HUES48 (cell line): ENCODE data around the gene TEX11.
"Not testable (repeated sequence)": the region's sequence is repeated elsewhere in the genome, so short reads cannot be mapped to it uniquely, and the experiment has no call there.

Experiments used
- H3K27ac ChIP-seq: one replicate; pipeline ENCODE4 v1.7.0; 2013; ENCODE audit warnings: low read depth, low read length, inconsistent platforms
- H3K27me3 ChIP-seq: 2 replicates; pipeline ENCODE4 v1.6.1; 2013; ENCODE audit warnings: mild to moderate bottlenecking, low read length; ENCODE audit not compliant: control insufficient read depth, insufficient read depth
- H3K36me3 ChIP-seq: 2 replicates; pipeline ENCODE4 v1.6.1; 2013; ENCODE audit warnings: low read length; ENCODE audit not compliant: control insufficient read depth, insufficient read depth
- H3K4me1 ChIP-seq: 2 replicates; pipeline ENCODE4 v1.6.1; 2013; ENCODE audit warnings: mild to moderate bottlenecking, low read length; ENCODE audit not compliant: control insufficient read depth, insufficient read depth
- H3K4me3 ChIP-seq: 2 replicates; pipeline ENCODE4 v1.5.1; 2013; ENCODE audit warnings: mild to moderate bottlenecking, low read depth, low read length
- H3K9ac ChIP-seq: 2 replicates; pipeline ENCODE4 v1.6.1; 2013; ENCODE audit warnings: mild to moderate bottlenecking, low read depth, low read length, moderate library complexity
- H3K9me3 ChIP-seq: 2 replicates; pipeline ENCODE4 v1.6.1; 2013; ENCODE audit warnings: low read length; ENCODE audit not compliant: control insufficient read depth, insufficient read depth

TEX11 gene

GRCh38 chrX:70592091-70592490 is 316.4 kb downstream of the TEX11 start:
- Histone ChIP-seq H3K36me3 (no peaks in the 10 kb centered on the region), H3K9ac (no peak overlapping the region), H3K4me3 (no peak overlapping the region), H3K27ac (no peak overlapping the region), H3K9me3 (peaks cover 24% of the 10 kb centered on the region), H3K27me3 (no peaks in the 10 kb centered on the region), H3K4me1 (no peaks in the 10 kb centered on the region)

- not testable (repeated sequence) for H3K9ac ChIP-seq, H3K4me3 ChIP-seq, H3K36me3 ChIP-seq, H3K4me1 ChIP-seq, H3K27ac ChIP-seq, H3K27me3 ChIP-seq
- peaks cover 30% of the 10 kb centered on the region for H3K9me3 ChIP-seq
Observed at GRCh38 chrX:70587158-70587557, 321.4 kb downstream of the TEX11 start.

- Histone ChIP-seq H3K27me3 (no peaks in the 10 kb centered on the region), H3K9me3 (peaks cover 50% of the 10 kb centered on the region), H3K9ac (no peak overlapping the region), H3K4me1 (no peaks in the 10 kb centered on the region), H3K27ac (no peak overlapping the region), H3K36me3 (no peaks in the 10 kb centered on the region), H3K4me3 (no peak overlapping the region)
Observed at GRCh38 chrX:70577442-70577841, 331.1 kb downstream of the TEX11 start.

- H3K9ac ChIP-seq, H3K4me1 ChIP-seq, H3K4me3 ChIP-seq, H3K27me3 ChIP-seq, H3K36me3 ChIP-seq, H3K27ac ChIP-seq: not testable (repeated sequence)
- H3K9me3 ChIP-seq = peaks cover 35% of the 10 kb centered on the region
Observed at GRCh38 chrX:70569922-70570576, 338.5 kb downstream of the TEX11 start.

- Histone ChIP-seq H3K27ac (no peak overlapping the region), H3K36me3 (no peaks in the 10 kb centered on the region), H3K4me1 (no peaks in the 10 kb centered on the region), H3K27me3 (no peaks in the 10 kb centered on the region), H3K4me3 (no peak overlapping the region), H3K9me3 (peaks cover 15% of the 10 kb centered on the region), H3K9ac (no peak overlapping the region)
Observed at GRCh38 chrX:70554948-70555347, 353.6 kb downstream of the TEX11 start.

- Histone ChIP-seq H3K27me3 (no peaks in the 10 kb centered on the region), H3K9me3 (peaks cover 17% of the 10 kb centered on the region), H3K9ac (no peak overlapping the region)
Observed at GRCh38 chrX:70554523-70554922, 354.0 kb downstream of the TEX11 start.

GRCh38 chrX:70554081-70554480 is 354.4 kb downstream of the TEX11 start:
- no peaks in the 10 kb centered on the region for H3K36me3 ChIP-seq
- no peaks in the 10 kb centered on the region for H3K27me3 ChIP-seq
- H3K9ac ChIP-seq = no peak overlapping the region
- H3K9me3 ChIP-seq = peaks cover 19% of the 10 kb centered on the region
- H3K4me3 ChIP-seq = no peak overlapping the region
- H3K4me1 ChIP-seq = no peaks in the 10 kb centered on the region
- no peak overlapping the region for H3K27ac ChIP-seq

More at GRCh38 chrX:70554523-70554922, 354.0 kb downstream of the TEX11 start:
- H3K4me1 ChIP-seq = no peaks in the 10 kb centered on the region
- no peaks in the 10 kb centered on the region for H3K36me3 ChIP-seq
- H3K27ac ChIP-seq = no peak overlapping the region
- no peak overlapping the region for H3K4me3 ChIP-seq

GRCh38 chrX:70553516-70553915 is 355.0 kb downstream of the TEX11 start:
- Histone ChIP-seq H3K27me3 (no peaks in the 10 kb centered on the region), H3K27ac (no peak overlapping the region), H3K9me3 (peaks cover 17% of the 10 kb centered on the region; the same call in 1 of the 2 replicates), H3K36me3 (no peaks in the 10 kb centered on the region), H3K4me1 (no peaks in the 10 kb centered on the region), H3K4me3 (no peak overlapping the region), H3K9ac (no peak overlapping the region)

GRCh38 chrX:70552130-70552704 is 356.3 kb downstream of the TEX11 start:
- no peak overlapping the region for H3K27ac ChIP-seq
- no peak overlapping the region for H3K9ac ChIP-seq
- no peaks in the 10 kb centered on the region for H3K36me3 ChIP-seq
- H3K4me1 ChIP-seq = no peaks in the 10 kb centered on the region
- H3K9me3 ChIP-seq = peaks cover 17% of the 10 kb centered on the region; the same call in 1 of the 2 replicates
- H3K4me3 ChIP-seq = no peak overlapping the region
- no peaks in the 10 kb centered on the region for H3K27me3 ChIP-seq

- H3K36me3 ChIP-seq = no peaks in the 10 kb centered on the region
- peaks cover 23% of the 10 kb centered on the region; the same call in 1 of the 2 replicates for H3K9me3 ChIP-seq
- H3K4me3 ChIP-seq = no peak overlapping the region
- H3K27me3 ChIP-seq = no peaks in the 10 kb centered on the region
- H3K4me1 ChIP-seq = no peaks in the 10 kb centered on the region
- H3K27ac ChIP-seq = no peak overlapping the region
- H3K9ac ChIP-seq = no peak overlapping the region
Observed at GRCh38 chrX:70549429-70549828, 359.1 kb downstream of the TEX11 start.

- H3K36me3 ChIP-seq = no peaks in the 10 kb centered on the region
- no peaks in the 10 kb centered on the region for H3K4me1 ChIP-seq
- no peaks in the 10 kb centered on the region for H3K27me3 ChIP-seq
- H3K9ac ChIP-seq = no peak overlapping the region
- no peak overlapping the region for H3K27ac ChIP-seq
- peaks cover 28% of the 10 kb centered on the region for H3K9me3 ChIP-seq
- no peak overlapping the region for H3K4me3 ChIP-seq
Observed at GRCh38 chrX:70535198-70535597, 373.3 kb downstream of the TEX11 start.
